GM15510 (cell line): ENCODE measurements around the gene SCFD2.

Experiments
- POLR2A ChIP-seq: IDR thresholded peaks from 3 replicates; pipeline ENCODE4 v1.6.1; 2011; ENCODE audit warnings: borderline replicate concordance; ENCODE audit not compliant: insufficient read length; ENCODE audit errors: extremely low read depth

SCFD2 gene

GRCh38 chr4:53354012-53354722 lies 11.7 kb downstream of the SCFD2 start:
- no peak for TF ChIP-seq POLR2A

- TF ChIP-seq POLR2A = no peak
Measured at GRCh38 chr4:53349091-53349491, 16.8 kb downstream of the SCFD2 start.

- no peak for TF ChIP-seq POLR2A
Measured at GRCh38 chr4:53348046-53348445, 17.8 kb downstream of the SCFD2 start.

GRCh38 chr4:53346920-53347852 lies 18.7 kb downstream of the SCFD2 start:
- TF ChIP-seq POLR2A = no peak

GRCh38 chr4:53326535-53326934 lies 39.3 kb downstream of the SCFD2 start:
- no peak for TF ChIP-seq POLR2A

- TF ChIP-seq POLR2A = no peak
Measured at GRCh38 chr4:53322696-53323095, 43.2 kb downstream of the SCFD2 start.

- no peak for TF ChIP-seq POLR2A
Measured at GRCh38 chr4:53321984-53322289, 43.9 kb downstream of the SCFD2 start.

- no peak for TF ChIP-seq POLR2A
Measured at GRCh38 chr4:53321151-53321983, 44.5 kb downstream of the SCFD2 start.

GRCh38 chr4:53315300-53315699 lies 50.6 kb downstream of the SCFD2 start:
- no peak for TF ChIP-seq POLR2A

GRCh38 chr4:53314252-53314651 lies 51.6 kb downstream of the SCFD2 start:
- no peak for TF ChIP-seq POLR2A

- no peak for TF ChIP-seq POLR2A
Measured at GRCh38 chr4:53313510-53313909, 52.4 kb downstream of the SCFD2 start.

GRCh38 chr4:53309321-53310040 lies 56.4 kb downstream of the SCFD2 start:
- TF ChIP-seq POLR2A = no peak

GRCh38 chr4:53307819-53308780 lies 57.8 kb downstream of the SCFD2 start:
- no peak for TF ChIP-seq POLR2A
